Measurements from ENCODE around the gene PCAT7. TPM values are rescaled to one million over a fixed set of nuclear protein-coding genes. Genes with fewer than 3 reads are reported as not detected.
"Not testable (repeated sequence)": the region's sequence is repeated elsewhere in the genome, so short reads cannot be mapped to it uniquely, and the experiment has no call there.

The PCAT7 gene
- total RNA-seq, 1 donor: 0.43 TPM

GRCh38 chr9:94577036-94577435, 22.2 kb downstream of the PCAT7 start:
- DNase-seq (ENCODE audit: low read depth): no peak
- TF ChIP-seq, protein P1, sequence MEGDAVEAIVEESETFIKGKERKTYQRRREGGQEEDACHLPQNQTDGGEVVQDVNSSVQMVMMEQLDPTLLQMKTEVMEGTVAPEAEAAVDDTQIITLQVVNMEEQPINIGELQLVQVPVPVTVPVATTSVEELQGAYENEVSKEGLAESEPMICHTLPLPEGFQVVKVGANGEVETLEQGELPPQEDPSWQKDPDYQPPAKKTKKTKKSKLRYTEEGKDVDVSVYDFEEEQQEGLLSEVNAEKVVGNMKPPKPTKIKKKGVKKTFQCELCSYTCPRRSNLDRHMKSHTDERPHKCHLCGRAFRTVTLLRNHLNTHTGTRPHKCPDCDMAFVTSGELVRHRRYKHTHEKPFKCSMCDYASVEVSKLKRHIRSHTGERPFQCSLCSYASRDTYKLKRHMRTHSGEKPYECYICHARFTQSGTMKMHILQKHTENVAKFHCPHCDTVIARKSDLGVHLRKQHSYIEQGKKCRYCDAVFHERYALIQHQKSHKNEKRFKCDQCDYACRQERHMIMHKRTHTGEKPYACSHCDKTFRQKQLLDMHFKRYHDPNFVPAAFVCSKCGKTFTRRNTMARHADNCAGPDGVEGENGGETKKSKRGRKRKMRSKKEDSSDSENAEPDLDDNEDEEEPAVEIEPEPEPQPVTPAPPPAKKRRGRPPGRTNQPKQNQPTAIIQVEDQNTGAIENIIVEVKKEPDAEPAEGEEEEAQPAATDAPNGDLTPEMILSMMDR (IDR thresholded peaks at IDR 0.05; ENCODE audit: insufficient read depth, low read depth, low read length): no peak
- no peak overlapping the region for H3K4me3 ChIP-seq (ENCODE audit: low read depth, low read length)

GRCh38 chr9:94577571-94577970, 22.7 kb downstream of the PCAT7 start:
- no peak overlapping the region for H3K4me3 ChIP-seq (ENCODE audit: low read depth, low read length)
- no peak for DNase-seq (ENCODE audit: low read depth)
- TF ChIP-seq, protein P1 (IDR thresholded peaks at IDR 0.05; ENCODE audit: insufficient read depth, low read depth, low read length): no peak

DNA sequence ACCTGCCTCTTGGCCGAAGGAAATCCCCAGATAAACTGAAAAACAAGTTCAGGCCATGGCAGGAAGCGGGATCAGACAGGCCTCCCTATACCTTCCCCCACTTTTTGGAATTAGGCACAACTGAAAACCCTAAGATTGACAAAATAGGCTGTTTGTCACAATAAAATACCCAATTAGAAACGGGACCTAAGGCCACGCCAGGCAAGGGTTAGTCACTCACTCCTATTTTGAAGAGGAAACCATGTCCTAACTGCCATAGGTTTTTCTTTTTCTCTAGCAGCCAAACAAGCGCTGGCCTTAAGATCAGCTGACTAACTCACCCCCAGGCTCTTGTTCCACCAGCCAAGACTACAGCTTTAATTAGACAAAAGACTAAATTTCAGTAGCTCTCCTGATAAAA, 26.8 kb downstream of the PCAT7 start:
- TF ChIP-seq, protein P1 (IDR thresholded peaks at IDR 0.05; ENCODE audit: insufficient read depth, low read depth, low read length): no peak
- no peak overlapping the region for H3K4me3 ChIP-seq (ENCODE audit: low read depth, low read length)
- no peak for DNase-seq (ENCODE audit: low read depth)

- no peak overlapping the region for H3K4me3 ChIP-seq (ENCODE audit: low read depth, low read length)
- DNase-seq (ENCODE audit: low read depth): no peak
- TF ChIP-seq, protein P1 (IDR thresholded peaks at IDR 0.05; ENCODE audit: insufficient read depth, low read depth, low read length): no peak
Measured at GRCh38 chr9:94584555-94584954, 29.7 kb downstream of the PCAT7 start.

DNA sequence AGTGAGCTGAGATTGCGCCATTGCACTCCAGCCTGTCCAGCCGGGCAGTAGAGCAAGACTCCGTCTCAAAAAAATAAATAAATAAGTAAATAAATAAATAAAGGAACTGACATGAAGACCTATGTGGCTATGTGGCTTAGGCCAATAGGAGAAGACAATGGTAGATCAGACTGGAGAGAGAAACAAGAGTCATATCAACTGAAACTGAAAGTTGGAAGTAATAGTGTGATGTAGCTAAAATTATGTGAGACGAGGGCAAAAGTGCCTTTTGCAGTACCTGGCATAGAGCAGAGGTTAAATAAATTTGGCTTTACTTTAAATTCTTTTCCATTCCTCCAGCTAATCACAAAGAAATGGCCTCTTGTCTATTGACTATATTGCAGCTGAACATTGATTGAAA, 31.4 kb downstream of the PCAT7 start:
- DNase-seq (ENCODE audit: low read depth): peak; percentile 4
- TF ChIP-seq, protein P1 (IDR thresholded peaks at IDR 0.05; ENCODE audit: insufficient read depth, low read depth, low read length): no peak
- no peak overlapping the region for H3K4me3 ChIP-seq (ENCODE audit: low read depth, low read length)

GRCh38 chr9:94586814-94587213, 31.9 kb downstream of the PCAT7 start:
- TF ChIP-seq, protein P1 (IDR thresholded peaks at IDR 0.05; ENCODE audit: insufficient read depth, low read depth, low read length): no peak
- no peak overlapping the region for H3K4me3 ChIP-seq (ENCODE audit: low read depth, low read length)
- no peak for DNase-seq (ENCODE audit: low read depth)

GRCh38 chr9:94588681-94589080, 33.8 kb downstream of the PCAT7 start:
- DNase-seq (ENCODE audit: low read depth): no peak
- TF ChIP-seq, protein P1 (IDR thresholded peaks at IDR 0.05; ENCODE audit: insufficient read depth, low read depth, low read length): no peak
- no peak overlapping the region for H3K4me3 ChIP-seq (ENCODE audit: low read depth, low read length)

- not testable (repeated sequence) for DNase-seq (ENCODE audit: low read depth); H3K4me3 ChIP-seq (ENCODE audit: low read depth, low read length)
Measured at GRCh38 chr9:94591046-94591545, 36.2 kb downstream of the PCAT7 start.

All from fibroblast of villous mesenchyme (primary cell).